Right kidney (tissue), 1 donor: ENCODE measurements around the gene OSBPL9.
"Not testable (repeated sequence)": the region's sequence is repeated elsewhere in the genome, so short reads cannot be mapped to it uniquely, and the experiment has no call there.

ENCODE experiments used
- DNase-seq: peaks from one replicate; pipeline ENCODE4 v3.0.0-alpha.2; 2016

Gene OSBPL9

DNA sequence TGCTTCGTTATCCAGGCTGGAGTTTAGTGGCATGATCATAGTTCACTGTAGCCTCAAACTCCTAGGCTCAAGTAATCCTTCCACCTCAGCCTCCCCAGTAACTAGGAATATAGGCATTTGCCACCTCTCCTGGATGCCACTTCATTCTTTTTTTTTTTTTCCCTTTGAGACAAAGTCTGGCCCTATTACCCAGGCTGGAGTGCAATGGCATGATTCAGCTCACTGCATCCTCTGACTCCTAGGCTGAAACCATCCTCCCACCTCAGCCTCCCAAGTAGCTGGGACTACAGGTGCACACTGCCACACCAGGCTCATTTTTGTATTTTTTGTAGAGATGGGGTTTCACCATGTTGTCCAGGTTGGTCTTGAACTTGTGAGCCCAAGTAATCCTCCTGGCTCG is 19.3 kb downstream of the OSBPL9 start:
- DNase-seq = no peak

GRCh38 chr1:51636764-51637522 is 20.1 kb downstream of the OSBPL9 start:
- DNase-seq = no peak

- DNase-seq = no peak
Measured at GRCh38 chr1:51638350-51638749, 21.5 kb downstream of the OSBPL9 start.

DNA sequence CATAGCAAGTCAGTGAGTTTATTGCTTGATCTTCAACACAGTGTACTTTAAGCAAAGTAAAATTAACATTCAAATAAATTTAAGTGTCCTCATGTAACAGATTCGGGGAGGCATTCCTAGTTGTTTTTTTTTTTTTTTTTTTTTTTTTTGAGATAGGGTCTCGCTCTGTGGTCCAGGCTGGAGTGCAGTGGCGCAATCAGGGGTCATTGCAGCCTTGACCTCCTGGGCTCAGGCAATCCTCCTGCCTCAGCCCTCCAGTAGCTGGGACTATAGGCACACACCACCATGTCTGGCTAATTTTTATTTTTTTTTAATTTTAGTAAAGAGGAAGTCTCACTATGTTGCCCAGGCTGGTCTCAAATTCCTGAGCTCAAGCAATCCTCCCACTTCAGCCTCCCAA is 22.8 kb downstream of the OSBPL9 start:
- no peak for DNase-seq

DNA sequence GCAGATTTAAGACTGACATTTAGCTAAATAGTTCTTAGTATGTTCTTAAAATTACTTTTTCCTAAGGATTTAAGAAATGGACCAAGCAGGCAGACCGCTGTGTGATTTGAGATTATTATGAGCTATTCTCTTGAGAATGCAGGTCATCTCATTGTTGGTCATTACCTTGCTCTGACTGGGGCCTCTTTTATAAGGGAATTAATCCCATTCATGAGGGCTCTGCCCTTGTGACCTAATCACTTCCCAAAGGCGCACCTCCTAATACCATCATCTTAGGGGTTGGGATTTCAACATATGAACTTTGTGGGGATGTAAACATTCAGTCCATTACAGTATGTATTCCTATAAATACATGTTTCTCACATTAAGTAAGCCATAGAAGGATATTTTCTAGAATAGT is 24.2 kb downstream of the OSBPL9 start:
- no peak for DNase-seq

- no peak for DNase-seq
Measured at GRCh38 chr1:51642739-51643142, 25.8 kb downstream of the OSBPL9 start.

- DNase-seq = no peak
Measured at GRCh38 chr1:51643362-51643761, 26.5 kb downstream of the OSBPL9 start.

DNA sequence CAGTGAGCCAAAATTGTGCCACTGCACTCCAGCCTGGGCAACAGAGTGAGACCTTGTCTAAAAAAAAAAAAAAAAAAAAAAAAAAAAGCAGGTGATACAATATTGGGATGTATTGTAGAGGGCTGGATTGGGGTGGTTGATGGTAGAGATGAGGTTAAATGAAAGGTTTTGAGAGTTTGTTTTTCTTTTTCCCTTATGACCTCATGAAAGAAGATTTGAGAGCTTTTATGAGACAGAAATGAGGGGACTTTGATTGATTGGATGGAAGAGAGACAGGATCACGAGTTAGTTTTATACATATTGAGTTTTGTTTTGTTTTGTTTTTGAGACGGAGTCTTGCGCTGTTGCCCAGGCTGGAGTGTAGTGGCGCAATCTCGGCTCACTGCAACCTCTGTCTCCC is 27.1 kb downstream of the OSBPL9 start:
- no peak for DNase-seq

- no peak for DNase-seq
Measured at GRCh38 chr1:51644533-51645197, 27.8 kb downstream of the OSBPL9 start.

GRCh38 chr1:51646592-51646991 is 29.7 kb downstream of the OSBPL9 start:
- DNase-seq = not testable (repeated sequence)

- no peak for DNase-seq
Measured at GRCh38 chr1:51648180-51649109, 31.6 kb downstream of the OSBPL9 start.

- DNase-seq = no peak
Measured at GRCh38 chr1:51649593-51650091, 32.8 kb downstream of the OSBPL9 start.

GRCh38 chr1:51650198-51650597 is 33.3 kb downstream of the OSBPL9 start:
- no peak for DNase-seq

DNA sequence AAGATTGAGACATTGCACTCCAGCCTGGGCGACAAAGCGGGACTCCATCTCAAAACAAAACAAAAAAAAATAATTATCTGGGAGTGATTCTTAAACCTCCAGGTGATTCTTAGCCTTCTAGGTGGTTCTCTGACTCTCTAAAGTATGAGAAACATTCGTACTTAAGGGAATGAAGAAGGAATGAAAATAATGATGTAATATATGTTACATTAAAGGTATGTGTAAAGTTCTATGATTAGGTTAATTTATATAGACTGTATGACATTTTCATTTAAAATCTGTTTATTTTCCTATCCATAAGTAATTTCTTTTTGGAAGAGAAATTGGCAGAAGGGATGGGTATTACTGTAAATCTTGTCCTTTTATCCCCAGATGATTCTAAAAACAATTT is 34.7 kb downstream of the OSBPL9 start:
- DNase-seq = no peak

- DNase-seq = no peak
Measured at GRCh38 chr1:51652599-51652998, 35.7 kb downstream of the OSBPL9 start.

- no peak for DNase-seq
Measured at GRCh38 chr1:51653127-51653526, 36.2 kb downstream of the OSBPL9 start.

GRCh38 chr1:51654000-51654399 is 37.1 kb downstream of the OSBPL9 start:
- DNase-seq = no peak

DNA sequence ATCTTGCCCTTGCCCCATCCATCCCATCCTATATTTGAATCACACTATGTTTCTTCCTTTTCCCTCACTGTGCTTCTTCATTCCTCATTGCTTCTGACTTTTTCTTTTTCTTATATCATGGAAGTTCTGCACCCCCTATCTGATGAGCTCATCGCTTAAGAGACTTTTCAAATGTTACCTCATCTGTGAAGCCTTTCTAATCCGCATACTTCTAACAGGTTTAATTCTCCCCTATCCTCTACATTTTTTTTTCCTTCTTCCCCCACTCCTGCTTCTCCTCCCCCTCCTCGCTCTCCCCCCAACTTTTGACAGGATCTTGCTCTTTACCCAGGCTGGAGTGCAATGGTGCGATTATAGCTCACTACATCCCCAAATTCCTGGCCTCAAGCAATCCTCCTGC is 39.5 kb downstream of the OSBPL9 start:
- DNase-seq = no peak

- no peak for DNase-seq
Measured at GRCh38 chr1:51660580-51660979, 43.7 kb downstream of the OSBPL9 start.

DNA sequence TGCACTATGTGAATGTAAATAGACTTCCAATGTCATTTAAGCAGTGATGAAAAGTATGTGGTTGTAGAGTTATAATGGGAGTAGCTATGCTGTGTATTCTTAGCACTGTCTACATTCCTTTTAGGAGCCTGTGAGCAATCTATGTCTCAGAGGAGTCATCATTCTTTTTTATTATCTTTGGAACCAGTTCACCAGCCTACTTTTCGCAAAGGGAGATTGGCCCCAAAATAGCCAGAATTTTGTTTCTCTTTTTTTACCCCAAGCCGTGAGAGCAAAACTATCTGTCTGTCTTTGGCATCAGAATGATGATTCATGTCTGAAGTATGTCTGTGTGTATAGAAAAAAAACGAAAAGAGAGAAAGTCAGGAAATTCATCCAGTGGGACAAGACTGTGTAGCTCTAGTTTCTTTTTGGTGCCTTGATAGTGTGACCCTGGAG is 44.2 kb downstream of the OSBPL9 start:
- no peak for DNase-seq

DNA sequence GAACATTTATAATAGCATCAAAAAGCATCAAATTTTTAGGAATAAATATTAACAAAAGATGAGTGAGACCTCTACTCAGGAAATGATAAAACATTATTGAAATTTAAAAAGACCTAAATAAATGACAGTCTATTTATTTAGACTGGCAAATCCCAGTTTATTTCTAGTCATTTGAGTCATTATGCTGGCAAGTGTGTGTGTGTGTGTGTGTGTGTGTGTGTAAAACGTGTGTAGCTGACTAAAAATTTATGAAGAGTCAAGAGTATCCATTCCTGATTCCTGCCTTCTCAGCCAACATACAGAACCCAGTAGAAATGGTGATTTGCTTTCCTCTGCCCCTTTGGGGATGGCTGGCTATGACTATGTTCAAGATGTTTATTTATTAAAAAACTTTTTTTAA is 46.2 kb downstream of the OSBPL9 start:
- DNase-seq = no peak

DNA sequence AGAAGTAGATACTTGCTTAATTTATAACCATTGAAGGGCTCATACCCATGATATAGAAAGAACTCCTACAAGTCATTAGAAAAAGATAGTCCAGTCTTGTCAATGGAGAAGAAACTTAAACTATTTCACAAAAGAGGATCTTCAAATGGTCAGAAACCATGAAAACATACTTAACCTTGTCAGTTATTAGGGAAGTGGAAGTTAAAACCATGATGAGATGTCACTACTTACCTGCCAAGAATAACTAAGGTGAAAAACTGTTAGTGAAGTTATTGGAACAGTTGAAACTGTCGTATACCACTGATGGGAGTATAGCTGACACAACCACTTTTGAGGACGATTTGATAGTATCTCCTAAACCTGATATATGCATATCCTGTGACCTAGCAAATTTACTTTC is 46.8 kb downstream of the OSBPL9 start:
- no peak for DNase-seq
